ENCODE measurements around the gene GPR12. TPM values are rescaled to one million over a fixed set of nuclear protein-coding genes. Genes with fewer than 3 reads are reported as not detected.

The GPR12 gene
- total RNA-seq, 4 donors from 2014 or later = 3.9 to 16.6 (median 6.8) TPM

DNA sequence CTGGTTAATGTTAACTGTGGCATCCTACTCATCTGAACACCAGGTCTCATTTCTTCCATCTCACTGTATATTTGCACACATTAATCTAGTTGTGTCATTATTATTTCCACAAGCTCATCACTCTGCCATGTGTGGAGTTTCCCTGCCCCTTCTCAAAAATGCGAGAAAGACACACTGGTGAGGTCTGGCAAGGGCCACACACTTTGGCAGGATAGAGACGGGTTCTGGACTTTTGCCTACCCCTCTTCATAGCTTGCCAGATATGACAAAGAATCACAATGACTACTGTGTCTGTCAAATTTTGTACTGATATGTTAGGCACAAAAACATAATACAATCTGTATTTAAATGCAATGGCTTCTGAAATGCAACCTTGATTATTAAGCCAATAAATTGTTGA lies 12.9 kb downstream of the GPR12 start:
- Histone ChIP-seq H3K4me3 (no peak overlapping the region), H3K27me3 (peaks cover 25% of the 10 kb centered on the region)
- DNase-seq (ENCODE audit: low spot score in 2 of 2) = no peak

GRCh38 chr13:26743971-26744370 lies 16.6 kb downstream of the GPR12 start:
- TF ChIP-seq POLR2A (IDR thresholded peaks at IDR 0.05) (no peak), POLR2AphosphoS5 (IDR thresholded peaks at IDR 0.05) (no peak), EP300 (IDR thresholded peaks at IDR 0.05) (no peak)
- TF ChIP-seq, protein P1, sequence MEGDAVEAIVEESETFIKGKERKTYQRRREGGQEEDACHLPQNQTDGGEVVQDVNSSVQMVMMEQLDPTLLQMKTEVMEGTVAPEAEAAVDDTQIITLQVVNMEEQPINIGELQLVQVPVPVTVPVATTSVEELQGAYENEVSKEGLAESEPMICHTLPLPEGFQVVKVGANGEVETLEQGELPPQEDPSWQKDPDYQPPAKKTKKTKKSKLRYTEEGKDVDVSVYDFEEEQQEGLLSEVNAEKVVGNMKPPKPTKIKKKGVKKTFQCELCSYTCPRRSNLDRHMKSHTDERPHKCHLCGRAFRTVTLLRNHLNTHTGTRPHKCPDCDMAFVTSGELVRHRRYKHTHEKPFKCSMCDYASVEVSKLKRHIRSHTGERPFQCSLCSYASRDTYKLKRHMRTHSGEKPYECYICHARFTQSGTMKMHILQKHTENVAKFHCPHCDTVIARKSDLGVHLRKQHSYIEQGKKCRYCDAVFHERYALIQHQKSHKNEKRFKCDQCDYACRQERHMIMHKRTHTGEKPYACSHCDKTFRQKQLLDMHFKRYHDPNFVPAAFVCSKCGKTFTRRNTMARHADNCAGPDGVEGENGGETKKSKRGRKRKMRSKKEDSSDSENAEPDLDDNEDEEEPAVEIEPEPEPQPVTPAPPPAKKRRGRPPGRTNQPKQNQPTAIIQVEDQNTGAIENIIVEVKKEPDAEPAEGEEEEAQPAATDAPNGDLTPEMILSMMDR (IDR thresholded peaks at IDR 0.05) = no peak
- H3K36me3 ChIP-seq = no peaks in the 10 kb centered on the region
- no peaks in the 10 kb centered on the region for H3K4me1 ChIP-seq
- 57% methylated on average over 7 of the region's 7 CpGs for WGBS
- peaks cover 37% of the 10 kb centered on the region for H3K27me3 ChIP-seq
- H3K27ac ChIP-seq = no peak overlapping the region
- H3K9me3 ChIP-seq = peaks cover under 1% of the 10 kb centered on the region
- no peak overlapping the region for H3K4me3 ChIP-seq
- no peak for DNase-seq (ENCODE audit: low spot score in 2 of 2)

More for the DNA sequence above, 12.9 kb downstream of the GPR12 start:
- 29% methylated on average over 2 of the region's 2 CpGs for WGBS
- H3K9me3 ChIP-seq = no peaks in the 10 kb centered on the region
- TF ChIP-seq POLR2AphosphoS5 (IDR thresholded peaks at IDR 0.05) = no peak
- TF ChIP-seq, protein P1 (IDR thresholded peaks at IDR 0.05) = no peak
- TF ChIP-seq POLR2A (IDR thresholded peaks at IDR 0.05) = no peak
- no peak for TF ChIP-seq EP300 (IDR thresholded peaks at IDR 0.05)
- H3K4me1 ChIP-seq = no peaks in the 10 kb centered on the region
- H3K27ac ChIP-seq = no peak overlapping the region
- no peaks in the 10 kb centered on the region for H3K36me3 ChIP-seq

GRCh38 chr13:26742691-26743358 lies 17.8 kb downstream of the GPR12 start:
- Histone ChIP-seq H3K27me3 (peaks cover 37% of the 10 kb centered on the region), H3K36me3 (no peaks in the 10 kb centered on the region), H3K9me3 (peaks cover 4% of the 10 kb centered on the region), H3K4me1 (no peaks in the 10 kb centered on the region), H3K4me3 (no peak overlapping the region), H3K27ac (no peak overlapping the region)
- WGBS = 42% methylated on average over 14 of the region's 25 CpGs
- TF ChIP-seq POLR2A (IDR thresholded peaks at IDR 0.05) = no peak
- TF ChIP-seq, protein P1 (IDR thresholded peaks at IDR 0.05) = no peak
- no peak for DNase-seq (ENCODE audit: low spot score in 2 of 2)

GRCh38 chr13:26735677-26736076 lies 24.9 kb downstream of the GPR12 start:
- TF ChIP-seq POLR2A (IDR thresholded peaks at IDR 0.05) = no peak
- TF ChIP-seq POLR2AphosphoS5 (IDR thresholded peaks at IDR 0.05) = no peak
- no peak for TF ChIP-seq EP300 (IDR thresholded peaks at IDR 0.05)
- TF ChIP-seq, protein P1 (IDR thresholded peaks at IDR 0.05) = no peak
- H3K36me3 ChIP-seq = no peaks in the 10 kb centered on the region
- H3K4me1 ChIP-seq = no peaks in the 10 kb centered on the region
- H3K27ac ChIP-seq = no peak overlapping the region
- no peaks in the 10 kb centered on the region for H3K27me3 ChIP-seq
- no peak for DNase-seq (ENCODE audit: low spot score in 2 of 2)
- no peak overlapping the region for H3K4me3 ChIP-seq
- peaks cover 4% of the 10 kb centered on the region for H3K9me3 ChIP-seq
- WGBS = 79% methylated on average over 9 of the region's 9 CpGs

DNA sequence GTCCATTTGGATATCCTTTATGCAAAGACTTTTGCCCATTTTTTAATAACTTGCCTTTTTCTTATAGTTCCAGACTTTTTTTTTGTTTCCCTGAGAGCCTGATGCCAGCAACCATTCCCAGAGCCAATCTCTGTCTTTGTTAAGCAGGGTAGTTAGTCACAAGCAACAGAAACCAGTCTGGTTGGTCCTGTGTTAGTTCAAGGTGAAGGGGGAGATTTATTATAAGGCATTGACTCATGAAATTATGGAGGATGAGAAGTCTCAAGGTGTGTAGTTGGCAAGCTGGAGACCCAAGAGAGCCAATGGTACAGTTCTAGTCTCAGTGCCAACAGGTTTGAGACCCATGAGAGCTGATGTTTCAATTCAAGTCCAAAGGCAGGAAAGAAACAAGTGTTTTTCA lies 33.0 kb downstream of the GPR12 start:
- DNase-seq (ENCODE audit: low spot score in 2 of 2) = no peak
- no peaks in the 10 kb centered on the region for H3K9me3 ChIP-seq
- H3K27me3 ChIP-seq = no peaks in the 10 kb centered on the region
- no peaks in the 10 kb centered on the region for H3K36me3 ChIP-seq
- TF ChIP-seq POLR2A (IDR thresholded peaks at IDR 0.05) = no peak
- TF ChIP-seq EP300 (IDR thresholded peaks at IDR 0.05) = no peak
- TF ChIP-seq, protein P1 (IDR thresholded peaks at IDR 0.05) = no peak
- no peak for TF ChIP-seq POLR2AphosphoS5 (IDR thresholded peaks at IDR 0.05)
- no peaks in the 10 kb centered on the region for H3K4me1 ChIP-seq
- H3K27ac ChIP-seq = no peak overlapping the region
- H3K4me3 ChIP-seq = no peak overlapping the region
